Cardiac muscle cell (in vitro differentiated cells and primary cell): ENCODE results near the gene PRRT4. TPM values are rescaled to one million over a fixed set of nuclear protein-coding genes. Genes with fewer than 3 reads are reported as not detected.

Source experiments
- DNase-seq, 2 donors: peaks; one replicate each; pipeline versions ENCODE4 v3.0.0 to v3.0.0-alpha.2; 2010 to 2017; ENCODE audit warnings: low read depth in 1 of 2, low spot score in 1 of 2
- H3K27ac ChIP-seq: fragments of 200-600 bp; sonication (generic); 2 replicates; pipeline ENCODE4 v1.5.1; 2016
- H3K27me3 ChIP-seq: fragments of 200-600 bp; sonication (generic); 2 replicates; pipeline ENCODE4 v1.6.0; 2016; ENCODE audit warnings: control low read depth
- H3K36me3 ChIP-seq: fragments of 200-600 bp; sonication (generic); 2 replicates; pipeline ENCODE4 v1.5.1; 2016; ENCODE audit warnings: control low read depth
- H3K4me1 ChIP-seq: fragments of 200-600 bp; sonication (generic); 2 replicates; pipeline ENCODE4 v1.8.1; 2017; ENCODE audit warnings: low read depth, mild to moderate bottlenecking, mixed run types
- H3K4me3 ChIP-seq: fragments of 200-600 bp; sonication (generic); 2 replicates; pipeline ENCODE4 v1.5.1; 2016; ENCODE audit warnings: mild to moderate bottlenecking
- H3K9me3 ChIP-seq: fragments of 200-600 bp; sonication (generic); 2 replicates; pipeline ENCODE4 v1.5.1; 2017; ENCODE audit warnings: low read depth, mild to moderate bottlenecking, control low read depth
- polyA plus RNA-seq: library from polyadenylated mRNA; unstranded; fragments of >200 nt; fragmentation: Nextera tagmentation; extraction: Ambion mirVana; gene quantifications from 2 replicates; pipeline ENCODE4 v1.2.1, GENCODE V29; 2016
- total RNA-seq: library from RNA; depleted of rRNA; stranded (reverse); fragments of >200 nt; gene quantifications from 2 replicates; pipeline ENCODE4 v1.2.3, GENCODE V29; 2016
- TF ChIP-seq, protein P1 (sequence below): IDR thresholded peaks from 2 replicates; pipeline ENCODE4 v1.5.1; 2012; ENCODE audit warnings: low read depth, mild to moderate bottlenecking, low read length

Gene PRRT4
- total and polyA plus RNA-seq, 2 experiments from 2014 or later = 13.2 to 26.6 TPM

DNA sequence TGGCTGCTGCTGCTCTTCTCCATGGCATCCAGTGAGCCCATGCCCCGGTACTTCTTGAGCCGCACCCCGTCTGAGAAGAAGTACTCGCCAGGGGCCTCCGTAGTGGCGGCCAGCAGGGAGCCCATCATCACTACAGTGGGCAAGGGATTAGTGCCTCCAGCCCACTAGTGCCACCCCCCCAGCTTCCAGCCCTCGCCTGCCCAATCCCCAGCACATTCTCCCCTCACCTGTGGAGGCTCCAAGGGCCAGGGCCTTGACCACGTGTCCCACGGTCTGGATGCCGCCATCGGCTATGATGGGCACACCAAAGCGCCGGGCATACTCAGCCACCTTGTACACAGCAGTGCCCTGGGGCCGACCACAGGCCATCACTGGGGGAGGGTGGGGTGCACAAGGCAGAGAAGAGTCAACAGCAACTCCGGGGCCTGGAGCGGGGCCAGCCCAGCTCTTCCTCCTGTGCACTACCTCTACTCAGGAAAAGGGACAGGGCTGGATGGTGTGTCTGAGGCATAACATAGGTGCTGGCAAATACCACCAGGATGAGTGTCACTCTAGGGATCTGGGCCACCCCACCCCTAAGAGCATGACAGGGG lies 33.5 kb upstream of the PRRT4 start:
- H3K27ac ChIP-seq = no peak overlapping the region
- TF ChIP-seq, protein P1, sequence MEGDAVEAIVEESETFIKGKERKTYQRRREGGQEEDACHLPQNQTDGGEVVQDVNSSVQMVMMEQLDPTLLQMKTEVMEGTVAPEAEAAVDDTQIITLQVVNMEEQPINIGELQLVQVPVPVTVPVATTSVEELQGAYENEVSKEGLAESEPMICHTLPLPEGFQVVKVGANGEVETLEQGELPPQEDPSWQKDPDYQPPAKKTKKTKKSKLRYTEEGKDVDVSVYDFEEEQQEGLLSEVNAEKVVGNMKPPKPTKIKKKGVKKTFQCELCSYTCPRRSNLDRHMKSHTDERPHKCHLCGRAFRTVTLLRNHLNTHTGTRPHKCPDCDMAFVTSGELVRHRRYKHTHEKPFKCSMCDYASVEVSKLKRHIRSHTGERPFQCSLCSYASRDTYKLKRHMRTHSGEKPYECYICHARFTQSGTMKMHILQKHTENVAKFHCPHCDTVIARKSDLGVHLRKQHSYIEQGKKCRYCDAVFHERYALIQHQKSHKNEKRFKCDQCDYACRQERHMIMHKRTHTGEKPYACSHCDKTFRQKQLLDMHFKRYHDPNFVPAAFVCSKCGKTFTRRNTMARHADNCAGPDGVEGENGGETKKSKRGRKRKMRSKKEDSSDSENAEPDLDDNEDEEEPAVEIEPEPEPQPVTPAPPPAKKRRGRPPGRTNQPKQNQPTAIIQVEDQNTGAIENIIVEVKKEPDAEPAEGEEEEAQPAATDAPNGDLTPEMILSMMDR = no peak
- no peaks in the 10 kb centered on the region for H3K27me3 ChIP-seq
- H3K4me3 ChIP-seq = no peak overlapping the region
- no peak for DNase-seq
- no peaks in the 10 kb centered on the region for H3K36me3 ChIP-seq
- H3K9me3 ChIP-seq = no peaks in the 10 kb centered on the region
- H3K4me1 ChIP-seq = no peaks in the 10 kb centered on the region

DNA sequence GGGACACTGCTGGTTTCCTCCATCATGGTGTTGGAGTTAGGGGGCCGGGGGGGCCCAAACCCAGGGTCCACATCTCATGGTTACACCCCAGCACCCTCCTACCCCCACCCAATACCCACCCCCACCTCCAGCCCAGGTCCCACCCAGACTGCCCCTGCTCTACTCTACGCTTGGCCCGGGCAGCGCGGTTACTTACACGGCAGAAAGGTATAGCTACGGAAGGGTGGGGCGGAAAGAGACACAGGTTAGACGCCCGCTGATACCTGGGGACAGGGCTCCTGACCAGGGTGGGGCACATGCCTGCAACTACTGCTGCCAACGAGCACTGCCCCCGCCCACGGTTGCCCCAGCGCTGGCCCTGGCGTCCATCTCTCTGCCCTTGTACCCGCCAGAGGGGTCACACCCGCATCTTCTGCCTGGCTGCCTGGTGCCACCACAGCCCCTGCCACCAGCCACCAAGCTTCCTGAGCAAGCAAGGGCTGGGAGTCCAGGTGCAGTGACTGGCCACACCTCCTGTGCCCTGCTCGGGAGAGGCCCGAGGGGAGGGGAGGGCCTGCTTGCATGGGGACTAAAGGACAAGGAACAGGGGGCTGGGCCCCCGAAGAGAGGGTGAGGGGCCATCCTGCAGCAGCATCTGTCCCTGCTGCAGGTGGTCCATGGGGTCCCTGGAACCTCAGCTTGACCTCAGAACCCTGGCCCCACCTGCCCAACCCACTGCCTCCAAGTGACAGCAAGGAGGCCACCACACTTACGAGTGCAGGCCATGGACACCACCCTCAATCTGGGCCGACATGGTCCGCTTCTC lies 32.2 kb upstream of the PRRT4 start:
- Histone ChIP-seq H3K27me3 (no peaks in the 10 kb centered on the region), H3K9me3 (no peaks in the 10 kb centered on the region), H3K4me3 (no peak overlapping the region), H3K4me1 (peaks cover 3% of the 10 kb centered on the region), H3K36me3 (no peaks in the 10 kb centered on the region), H3K27ac (no peak overlapping the region)
- TF ChIP-seq, protein P1 = no peak
- DNase-seq = no peak

DNA sequence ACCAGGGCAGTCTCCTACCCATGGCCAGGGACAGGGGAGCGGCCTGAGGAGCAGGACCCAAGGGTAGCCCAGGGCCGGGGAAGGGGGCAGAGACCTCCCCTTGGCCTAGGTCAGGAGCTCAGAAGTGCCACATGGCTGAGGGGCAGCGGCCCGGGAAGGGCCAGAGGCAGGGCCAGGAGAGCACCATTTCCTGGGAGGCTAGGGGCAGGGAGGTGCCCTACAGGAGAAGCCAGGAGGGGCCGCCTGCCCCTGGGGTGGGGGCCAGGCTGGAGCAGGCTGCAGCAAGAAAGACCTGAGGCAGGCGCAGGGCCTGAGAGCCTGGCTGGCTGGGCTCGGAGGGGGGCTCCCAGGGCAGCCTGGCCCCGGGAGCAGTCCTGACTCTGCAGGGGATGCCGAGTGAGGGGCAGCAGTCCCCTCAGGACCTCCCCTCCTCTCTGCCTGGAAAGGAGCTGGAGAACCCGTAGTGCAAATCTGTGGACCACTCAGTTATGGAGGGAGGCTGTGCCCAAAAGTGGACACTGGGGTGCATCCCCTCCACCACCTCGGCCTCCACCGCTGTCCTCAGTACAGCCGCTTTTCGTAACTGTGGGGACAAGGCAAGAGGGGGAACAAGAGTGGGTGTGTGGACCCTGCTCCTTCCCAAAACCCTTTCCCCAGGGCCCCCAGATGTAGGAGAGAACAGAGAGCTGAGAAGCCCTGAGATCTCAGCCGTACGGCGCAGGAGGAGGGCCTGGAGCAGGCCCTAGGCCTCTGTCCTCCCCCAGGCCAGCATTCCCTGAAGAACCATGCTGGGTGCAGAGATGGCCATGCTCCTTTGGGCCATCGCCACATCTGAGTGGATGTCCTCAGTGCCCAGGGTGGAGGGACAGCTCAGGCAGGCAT lies 31.2 kb upstream of the PRRT4 start:
- Histone ChIP-seq H3K27me3 (no peaks in the 10 kb centered on the region), H3K27ac (no peak overlapping the region), H3K4me3 (no peak overlapping the region), H3K4me1 (peaks cover 3% of the 10 kb centered on the region), H3K36me3 (no peaks in the 10 kb centered on the region), H3K9me3 (no peaks in the 10 kb centered on the region)
- TF ChIP-seq, protein P1 = no peak
- no peak for DNase-seq

DNA sequence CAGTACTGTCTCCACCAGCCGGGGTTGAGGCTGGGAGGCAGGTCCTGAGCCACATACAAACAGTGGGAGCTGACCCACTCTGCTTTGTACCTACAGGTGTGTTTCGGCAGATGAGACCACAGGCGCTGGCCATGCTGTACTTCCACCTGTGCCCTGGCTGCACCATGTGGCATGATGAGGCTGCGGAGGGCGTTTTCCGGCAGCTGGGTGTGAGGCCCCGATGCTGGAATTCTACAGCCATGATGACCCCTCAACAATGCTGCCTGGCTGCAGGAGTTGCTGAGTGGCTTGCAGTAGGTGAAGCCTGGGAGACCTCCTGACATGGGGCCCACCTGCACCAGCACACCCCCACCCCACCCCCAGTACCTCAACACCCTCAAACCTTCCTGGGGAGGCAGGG lies 30.3 kb upstream of the PRRT4 start:
- no peak overlapping the region for H3K4me3 ChIP-seq
- H3K9me3 ChIP-seq = no peaks in the 10 kb centered on the region
- H3K27me3 ChIP-seq = no peaks in the 10 kb centered on the region
- peaks cover 3% of the 10 kb centered on the region for H3K4me1 ChIP-seq
- no peak overlapping the region for H3K27ac ChIP-seq
- DNase-seq = no peak
- TF ChIP-seq, protein P1 = no peak
- no peaks in the 10 kb centered on the region for H3K36me3 ChIP-seq

DNA sequence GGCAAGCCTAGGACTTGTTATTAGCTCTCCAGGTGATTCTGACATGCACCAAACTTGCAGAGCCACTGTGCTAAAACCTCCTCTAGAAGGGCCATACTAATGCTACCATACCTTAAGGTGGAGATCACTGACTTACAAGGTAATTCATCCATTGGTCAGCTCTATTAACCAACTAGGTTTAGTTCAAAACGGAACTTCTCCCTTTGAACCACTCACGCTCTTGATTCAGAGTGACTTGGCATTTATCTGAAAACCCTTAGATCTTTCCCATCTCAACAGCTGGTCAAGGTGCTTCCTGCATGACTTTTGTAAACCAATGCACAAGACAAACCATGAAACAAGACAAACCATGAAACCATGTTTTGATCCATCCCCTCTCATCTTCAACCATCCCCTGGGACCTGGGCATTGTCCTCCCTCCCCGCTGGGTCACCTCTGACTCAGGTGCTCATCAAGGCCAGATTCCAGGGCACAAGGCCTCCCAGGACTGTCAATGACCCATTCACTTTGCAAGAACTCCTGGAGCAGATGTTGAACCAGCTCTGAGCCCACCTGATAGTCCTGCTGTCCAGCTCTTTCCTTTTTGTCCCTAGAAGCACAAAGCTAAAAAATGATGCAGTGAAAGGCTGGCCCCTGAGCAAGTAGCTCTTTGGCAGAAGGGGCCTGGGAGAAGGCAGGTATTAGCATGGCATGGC lies 29.5 kb upstream of the PRRT4 start:
- TF ChIP-seq, protein P1 = no peak
- H3K4me3 ChIP-seq = no peak overlapping the region
- no peaks in the 10 kb centered on the region for H3K9me3 ChIP-seq
- no peaks in the 10 kb centered on the region for H3K27me3 ChIP-seq
- H3K27ac ChIP-seq = no peak overlapping the region
- H3K4me1 ChIP-seq = peaks cover 3% of the 10 kb centered on the region
- no peaks in the 10 kb centered on the region for H3K36me3 ChIP-seq
- DNase-seq = no peak
